Measurements from ENCODE around the gene STK24. TPM values are rescaled to one million over a fixed set of nuclear protein-coding genes. Genes with fewer than 3 reads are reported as not detected.
A peak's percentile ranks its signal among the peaks of the same experiment; 100 is the strongest.
"Not testable (repeated sequence)": the region's sequence is repeated elsewhere in the genome, so short reads cannot be mapped to it uniquely, and the experiment has no call there.

Gene STK24
- 100 to 1,000 TPM; 190 to 210 (median 204) TPM for total RNA-seq
- long read RNA-seq, donor 1, full-length matches to known transcripts, result 114 of 134 reads
- long read RNA-seq, donor 1, partial matches to known transcripts, result 6 of 134 reads
- long read RNA-seq, donor 1, other reads (novel, unspliced or antisense), result 14 of 134 reads
- long read RNA-seq, donor 2, partial matches to known transcripts, result 4 of 5 reads
- long read RNA-seq, donor 2, other reads (novel, unspliced or antisense), result 1 of 5 reads

GRCh38 chr13:98576963-98577835 lies at the start of gene STK24:
STK24 (minus strand) TSS chr13:98577107; CDS start chr13:98576786, 321 bp downstream.
- intact Hi-C loops (cut with DNase I, micrococcal nuclease), result loop anchor here in 1 of 2 donors (10.0 kb wide), 1 partner anchor 132 kb away; no protein-coding TSS in a partner anchor

GRCh38 chr13:98626298-98626935 lies 49.5 kb upstream of the STK24 start:
- DNase-seq (no peak), ATAC-seq (peak; percentile 29)
- H3K4me3 ChIP-seq, result no peak overlapping the region
- no peak for TF ChIP-seq CTCF (IDR thresholded peaks at IDR 0.05)
- intact Hi-C loops (cut with DNase I, micrococcal nuclease), result no loop called here
- no peaks in the 10 kb centered on the region for H3K36me3 ChIP-seq (ENCODE audit: low read depth)
- no peaks in the 10 kb centered on the region for H3K9me3 ChIP-seq
- H3K4me1 ChIP-seq (ENCODE audit: low read depth), result no peaks in the 10 kb centered on the region

More at GRCh38 chr13:98576963-98577835, at the start of gene STK24:
- peak; percentile 77 to 88 (median 79) for DNase-seq
- no peaks in the 10 kb centered on the region for H3K9me3 ChIP-seq
- H3K4me1 ChIP-seq (ENCODE audit: low read depth), result peaks cover 33% of the 10 kb centered on the region
- H3K36me3 ChIP-seq (ENCODE audit: low read depth), result no peaks in the 10 kb centered on the region
- peak within 1 kb of the TSS; percentile 94 for H3K4me3 ChIP-seq
- peak; percentile 78 for ATAC-seq
- no peak for TF ChIP-seq CTCF (IDR thresholded peaks at IDR 0.05)

- H3K4me3 ChIP-seq; intact Hi-C loops (cut with DNase I, micrococcal nuclease); ATAC-seq; H3K9me3 ChIP-seq; H3K4me1 ChIP-seq (ENCODE audit: low read depth); H3K36me3 ChIP-seq (ENCODE audit: low read depth); DNase-seq: not testable (repeated sequence)
Measured at GRCh38 chr13:98624589-98624988, 47.7 kb upstream of the STK24 start.

DNA sequence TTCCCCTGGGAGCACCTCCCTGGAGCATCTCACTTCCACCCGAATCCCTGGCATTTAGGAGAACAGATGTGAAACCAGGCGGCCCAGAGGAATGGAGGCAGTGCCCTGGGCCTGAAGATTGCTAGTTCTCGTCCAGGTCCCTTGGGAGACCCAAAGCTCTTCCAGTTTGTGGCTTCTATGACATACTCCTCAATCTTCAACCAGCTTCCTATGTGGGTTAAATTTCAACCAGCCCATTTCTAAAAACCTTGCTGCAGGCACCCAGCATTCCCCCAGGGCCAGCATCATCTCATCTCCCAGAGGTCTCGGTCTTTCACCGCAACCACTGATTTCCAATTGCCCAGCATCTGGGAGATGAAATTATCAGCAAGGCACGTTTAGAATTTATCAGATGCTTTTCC lies 46.0 kb upstream of the STK24 start:
- intact Hi-C loops (cut with DNase I, micrococcal nuclease), result no loop called here
- Histone ChIP-seq H3K36me3 (ENCODE audit: low read depth) (no peaks in the 10 kb centered on the region), H3K4me3 (no peak overlapping the region), H3K4me1 (ENCODE audit: low read depth) (no peaks in the 10 kb centered on the region), H3K9me3 (no peaks in the 10 kb centered on the region)
- no peak for TF ChIP-seq CTCF (IDR thresholded peaks at IDR 0.05)
- ATAC-seq, result no peak
- DNase-seq, result no peak

DNA sequence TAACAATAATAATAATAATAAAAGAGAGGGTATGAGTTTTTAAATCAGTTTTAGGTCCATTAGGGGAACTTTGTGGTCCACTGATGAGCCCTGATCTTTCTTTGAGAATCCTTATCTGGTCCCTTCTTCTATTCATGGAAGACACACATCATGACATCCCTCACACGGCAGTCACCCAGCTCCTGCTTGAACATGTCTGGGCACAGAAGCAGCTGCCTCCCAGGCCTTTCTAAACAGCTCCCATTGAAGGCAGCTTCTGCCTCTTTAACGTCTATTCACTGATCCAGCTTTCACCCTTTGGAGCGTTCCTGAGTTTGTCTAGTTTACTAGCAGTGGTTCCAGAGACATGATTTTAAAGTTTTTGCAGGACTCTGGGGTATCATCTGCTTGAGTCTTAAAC lies 42.6 kb upstream of the STK24 start:
- TF ChIP-seq CTCF (IDR thresholded peaks at IDR 0.05), result no peak
- no peaks in the 10 kb centered on the region for H3K36me3 ChIP-seq (ENCODE audit: low read depth)
- no peaks in the 10 kb centered on the region for H3K4me1 ChIP-seq (ENCODE audit: low read depth)
- H3K4me3 ChIP-seq, result no peak overlapping the region
- DNase-seq, result no peak
- H3K9me3 ChIP-seq, result no peaks in the 10 kb centered on the region
- intact Hi-C loops (cut with DNase I, micrococcal nuclease), result no loop called here
- ATAC-seq, result no peak

GRCh38 chr13:98615595-98615994 lies 38.7 kb upstream of the STK24 start:
- intact Hi-C loops (cut with DNase I, micrococcal nuclease); ATAC-seq: not testable (repeated sequence)

More at GRCh38 chr13:98615595-98615994, 38.7 kb upstream of the STK24 start:
- not testable (repeated sequence) for H3K4me3 ChIP-seq; H3K4me1 ChIP-seq (ENCODE audit: low read depth); H3K36me3 ChIP-seq (ENCODE audit: low read depth); H3K9me3 ChIP-seq; DNase-seq
